Brain pericyte (primary cell): ENCODE results near the gene DCX.
"Not testable (repeated sequence)": the region's sequence is repeated elsewhere in the genome, so short reads cannot be mapped to it uniquely, and the experiment has no call there.

Source experiments
- DNase-seq: peaks from one replicate; pipeline ENCODE4 v3.0.0-alpha.2; 2012; ENCODE audit warnings: low read depth, low spot score

DCX gene

DNA sequence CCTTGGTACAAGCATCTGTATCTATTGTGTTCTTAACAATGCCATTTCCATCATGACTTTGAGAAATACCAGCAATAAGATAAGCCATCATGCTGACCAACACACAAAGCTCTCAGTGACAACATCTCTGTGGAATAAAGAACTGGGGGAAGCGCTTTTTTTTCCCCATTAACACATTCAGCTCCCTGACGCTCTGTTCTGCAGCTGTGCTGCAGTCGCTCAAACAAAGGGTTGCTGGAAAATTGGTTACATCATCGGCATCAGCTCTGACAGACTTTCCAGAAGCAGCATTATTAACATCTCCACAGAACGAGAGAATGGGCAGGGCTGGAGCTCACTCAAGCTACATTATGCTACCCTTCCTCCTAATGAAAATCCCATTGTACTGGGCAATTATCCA is 39.9 kb downstream of the DCX start:
- DNase-seq = no peak

DNA sequence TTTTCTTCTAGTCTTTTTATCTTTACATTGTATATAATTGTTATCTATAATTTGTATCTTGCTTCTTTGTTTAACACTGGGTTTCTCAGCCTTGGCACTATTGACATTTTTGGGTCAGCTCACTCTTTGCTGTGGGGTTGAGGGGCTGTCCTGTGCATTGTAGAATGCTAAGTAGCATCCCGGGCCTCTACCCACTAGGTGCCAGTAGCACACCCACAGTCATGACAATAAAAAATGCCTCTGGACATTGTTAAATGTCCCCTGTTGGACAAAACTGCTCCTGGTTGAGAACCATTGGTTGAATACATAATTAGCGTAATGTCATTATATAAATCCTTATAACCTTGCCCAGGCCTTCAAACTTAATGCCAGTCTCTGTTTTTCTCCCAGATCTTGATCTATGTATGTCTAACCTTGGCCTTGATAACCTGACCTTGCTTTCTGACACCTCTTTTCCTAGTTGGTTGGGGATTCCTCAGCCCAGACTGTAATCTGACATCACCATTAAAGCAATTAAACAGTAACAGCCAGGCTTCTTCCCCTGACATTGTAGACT is 46.1 kb downstream of the DCX start:
- DNase-seq = no peak

- DNase-seq = no peak
Measured at GRCh38 chrX:111363741-111364140, 48.3 kb downstream of the DCX start.

DNA sequence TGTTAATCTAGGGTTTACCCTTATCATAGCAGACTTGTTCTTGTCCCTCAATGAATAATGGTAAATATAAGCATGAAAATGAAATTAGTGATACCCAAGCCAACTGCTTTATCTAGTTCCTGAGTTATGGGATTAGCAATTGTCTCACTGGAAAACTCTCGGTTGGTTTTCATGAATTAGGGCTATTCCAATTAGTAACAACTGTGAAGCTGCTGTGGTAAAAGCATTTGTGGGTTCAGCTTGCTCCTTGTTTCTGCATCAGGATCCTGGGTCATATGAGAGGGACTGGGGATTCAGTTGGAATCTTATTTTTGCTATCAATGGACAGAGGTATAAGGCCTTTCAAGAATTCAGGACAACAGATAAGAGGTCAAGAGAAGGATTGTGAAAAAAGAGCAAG is 50.2 kb downstream of the DCX start:
- no peak for DNase-seq

- no peak for DNase-seq
Measured at GRCh38 chrX:111360839-111361238, 51.2 kb downstream of the DCX start.

DNA sequence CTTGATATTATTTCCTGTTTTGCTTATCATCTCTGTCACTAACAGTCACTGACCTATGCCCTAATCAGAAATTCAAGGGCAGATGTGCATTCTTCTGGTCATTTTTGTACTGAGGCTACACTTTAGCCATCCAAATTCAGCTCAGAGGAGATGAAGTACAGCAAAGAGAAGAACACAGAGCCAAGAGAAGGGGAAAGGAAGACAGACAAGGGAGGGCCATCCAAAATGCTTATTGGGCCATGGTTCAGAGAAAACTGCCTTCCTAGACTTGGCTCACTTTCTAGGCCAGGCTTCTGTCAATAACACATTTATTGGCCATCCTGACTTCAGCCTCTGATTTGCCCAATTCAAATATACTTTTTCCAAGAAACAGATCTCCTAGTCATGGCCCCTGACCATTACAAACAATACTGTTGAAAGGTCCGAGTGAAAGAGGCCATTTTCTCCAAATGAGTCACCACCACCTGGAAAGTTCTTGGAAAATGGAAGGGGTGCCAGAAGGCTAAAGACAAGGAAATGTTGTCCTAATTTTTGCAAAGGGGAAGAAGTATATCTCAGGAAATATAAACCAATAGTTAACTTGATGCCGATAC is 56.4 kb downstream of the DCX start:
- DNase-seq = no peak

GRCh38 chrX:111354496-111354895 is 57.5 kb downstream of the DCX start:
- no peak for DNase-seq

GRCh38 chrX:111353793-111354192 is 58.2 kb downstream of the DCX start:
- no peak for DNase-seq

- no peak for DNase-seq
Measured at GRCh38 chrX:111352424-111352823, 59.6 kb downstream of the DCX start.

DNA sequence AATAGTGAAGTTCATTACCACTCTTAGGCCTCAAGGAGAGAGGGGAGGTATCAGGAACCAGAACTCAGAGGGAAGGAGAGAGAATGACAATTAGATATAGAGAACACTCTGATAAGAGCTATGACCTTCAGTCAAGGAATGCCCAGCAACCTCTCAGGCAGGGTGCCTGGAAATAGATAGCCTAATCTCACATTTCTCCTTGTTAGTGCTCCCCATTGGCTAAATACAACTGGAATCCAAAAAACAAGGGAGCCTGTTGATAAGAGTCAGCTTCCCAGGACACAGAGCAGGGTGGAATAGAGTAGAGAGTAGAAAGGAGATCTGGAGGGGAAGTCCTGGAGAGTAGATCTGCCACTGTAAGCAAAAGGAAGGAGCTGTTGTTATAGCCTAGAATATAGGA is 62.1 kb downstream of the DCX start:
- no peak for DNase-seq

- no peak for DNase-seq
Measured at GRCh38 chrX:111349101-111349500, 62.9 kb downstream of the DCX start.

- DNase-seq = no peak
Measured at GRCh38 chrX:111348429-111348828, 63.6 kb downstream of the DCX start.

DNA sequence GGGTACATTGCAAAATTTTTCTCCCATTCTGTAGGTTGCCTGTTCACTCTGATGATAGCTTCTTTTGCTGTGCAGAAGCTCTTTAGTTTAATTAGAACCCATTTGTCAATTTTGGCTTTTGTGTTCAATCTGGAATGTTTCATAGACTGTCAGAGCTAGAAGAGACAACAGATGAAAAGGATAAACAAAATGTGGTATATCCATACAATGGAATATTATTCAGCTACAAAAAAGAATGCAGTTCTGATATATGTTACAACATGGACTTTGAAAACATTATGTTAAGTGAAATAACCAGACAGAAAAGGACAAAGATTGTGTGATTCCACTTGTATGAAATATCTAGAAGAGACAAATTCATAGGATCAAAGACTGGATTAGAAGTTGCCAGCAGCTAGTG is 65.8 kb downstream of the DCX start:
- not testable (repeated sequence) for DNase-seq

DNA sequence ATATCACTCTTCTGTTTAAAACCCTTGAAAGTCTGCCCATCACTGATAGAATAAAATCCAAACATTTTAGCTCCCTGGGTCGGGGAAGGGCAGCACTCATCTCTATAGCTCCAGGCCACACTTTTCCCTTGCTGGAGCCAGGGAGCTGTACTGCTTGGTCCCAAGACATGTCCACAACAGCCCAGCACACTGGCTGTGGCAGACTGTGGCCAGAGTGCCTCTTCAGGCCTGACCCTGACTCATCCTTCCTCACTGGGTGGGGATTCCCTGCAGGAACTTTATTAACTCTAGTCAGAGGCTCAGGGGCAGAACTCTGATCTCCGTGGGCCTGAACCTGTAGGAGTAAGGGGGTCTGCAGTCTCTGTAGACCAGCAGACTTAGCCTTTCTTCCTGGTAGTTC is 71.9 kb downstream of the DCX start:
- DNase-seq = no peak

DNA sequence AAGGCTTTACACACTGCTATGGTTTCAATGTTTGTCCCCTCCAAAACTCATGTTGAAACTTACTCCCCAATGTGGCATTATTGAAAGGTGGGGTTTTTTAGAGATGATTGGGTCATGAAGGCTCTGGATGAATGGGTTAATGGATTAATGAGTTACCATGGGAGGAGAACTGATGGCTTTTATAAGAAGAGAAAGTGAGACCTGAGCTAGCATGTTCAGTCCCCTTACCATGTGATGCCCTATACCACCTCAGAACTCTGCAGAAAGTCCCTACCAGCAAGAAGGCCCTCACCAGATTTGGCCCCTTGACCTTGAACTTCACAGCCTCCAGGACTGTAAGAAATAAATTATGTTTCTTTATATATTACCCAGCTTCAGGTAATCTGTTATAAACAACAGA is 72.8 kb downstream of the DCX start:
- DNase-seq = no peak

GRCh38 chrX:111338095-111338698 is 73.8 kb downstream of the DCX start:
- no peak for DNase-seq

DNA sequence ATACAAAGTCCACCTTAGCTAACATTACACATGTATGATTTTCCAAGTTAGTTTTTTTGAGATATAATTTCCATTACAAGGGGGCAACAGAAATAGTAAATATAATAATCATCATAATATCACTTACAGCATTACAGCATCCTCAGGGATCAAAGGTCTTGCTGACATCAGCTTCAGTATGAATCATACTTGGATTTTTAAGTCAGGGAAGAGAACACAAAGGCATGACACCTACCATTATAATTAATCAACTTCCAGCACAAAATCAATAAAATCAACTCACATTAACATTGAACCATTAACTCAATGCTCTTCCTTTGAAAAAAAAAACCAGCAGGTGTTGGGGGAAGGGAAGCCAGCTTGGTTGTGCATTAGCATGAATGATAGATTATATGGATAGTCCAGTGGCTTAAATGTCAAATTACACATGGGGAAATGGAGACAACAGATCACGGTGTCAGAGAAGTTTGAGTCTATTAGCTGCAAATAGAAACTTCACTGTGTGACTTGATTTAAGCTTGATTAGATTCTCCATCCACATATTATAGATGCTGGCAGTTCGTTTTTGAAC is 74.8 kb downstream of the DCX start:
- DNase-seq = no peak

GRCh38 chrX:111336141-111336540 is 75.9 kb downstream of the DCX start:
- DNase-seq = no peak

- DNase-seq = no peak
Measured at GRCh38 chrX:111329370-111329769, 82.6 kb downstream of the DCX start.

DNA sequence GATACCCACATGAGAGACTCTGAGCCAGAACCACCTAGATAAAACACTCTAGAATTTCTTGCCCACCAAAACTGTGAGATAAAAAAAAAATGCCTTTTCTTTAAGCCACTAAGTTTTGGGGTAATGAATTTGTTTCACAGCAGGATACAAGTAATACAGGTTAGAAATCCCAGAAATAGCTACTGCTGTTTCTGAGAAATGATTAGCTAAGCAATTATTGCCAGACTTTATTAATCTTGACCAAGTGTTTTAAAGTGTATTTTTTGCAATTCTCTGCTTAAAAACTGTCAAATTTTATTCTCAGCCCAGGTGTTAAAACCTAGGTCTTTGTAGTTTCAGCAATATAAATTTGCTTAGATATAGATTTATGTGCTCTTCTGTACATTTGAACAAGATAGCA is 83.1 kb downstream of the DCX start:
- DNase-seq = no peak

DNA sequence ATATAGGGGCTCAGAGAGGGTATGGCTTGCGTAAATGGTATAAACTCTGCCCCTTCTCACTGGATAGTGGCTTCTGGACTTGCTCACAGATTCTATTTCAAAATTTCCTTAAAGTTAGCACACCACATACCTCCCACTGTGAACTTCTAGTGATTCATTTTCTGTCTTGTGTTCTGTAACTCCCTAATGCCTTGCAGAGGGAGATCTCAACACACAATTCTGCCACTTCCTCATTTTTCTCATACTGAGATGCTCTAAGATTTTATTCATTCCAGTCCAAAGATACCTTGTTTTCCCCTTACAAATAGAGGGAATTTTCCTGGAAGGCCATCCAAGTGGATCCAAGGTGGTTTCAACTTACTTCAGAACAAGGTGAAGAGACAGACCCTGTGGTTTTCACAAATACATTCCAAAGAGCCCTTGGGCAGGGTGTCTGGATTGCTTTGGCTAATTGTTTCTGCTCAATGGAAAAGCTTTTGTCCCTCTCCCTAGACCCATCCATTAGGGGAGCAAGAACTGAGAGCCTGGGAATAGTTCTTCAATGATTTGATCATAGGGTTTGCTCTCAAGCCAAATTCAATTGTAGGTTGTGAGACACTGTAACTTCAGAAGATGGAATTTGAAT is 89.6 kb downstream of the DCX start:
- no peak for DNase-seq

DNA sequence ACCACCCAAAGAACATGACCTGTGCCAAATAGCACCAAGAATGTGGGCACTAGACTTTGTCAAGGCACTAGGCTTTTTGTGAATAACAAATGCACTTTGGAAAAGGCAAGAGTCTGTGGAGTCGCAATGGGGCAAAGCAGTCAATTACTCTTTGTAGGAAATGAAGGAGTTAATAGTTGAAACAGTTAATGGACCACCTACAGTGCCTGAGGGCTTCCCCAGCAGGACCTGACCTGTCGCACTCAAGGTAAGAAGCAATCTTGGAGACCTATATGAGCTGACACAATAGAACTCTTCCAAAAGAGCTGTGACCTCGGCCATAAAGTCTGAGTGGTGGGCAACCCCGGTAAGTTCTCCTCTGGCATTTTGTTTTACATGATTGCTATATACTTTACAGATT is 92.5 kb downstream of the DCX start:
- DNase-seq = no peak

GRCh38 chrX:111318901-111319300 is 93.1 kb downstream of the DCX start:
- DNase-seq = no peak
